Suprapubic skin (tissue), 4 donors: Measurements from ENCODE around the gene CERS6.

Source experiments
- CTCF ChIP-seq, 2 donors: fragments of 200-600 bp in 1 of 2; fragments of 450-650 bp in 1 of 2; sonication (generic) in 1 of 2; IDR thresholded peaks; one replicate each; pipeline ENCODE4 v1.5.1; 2016 to 2019; ENCODE audit warnings: antibody characterized with exemption in 2 of 2, mild to moderate bottlenecking in 1 of 2, moderate library complexity in 1 of 2
- POLR2A ChIP-seq, 2 donors: fragments of 450-650 bp; IDR thresholded peaks; one replicate each; pipeline ENCODE4 v1.6.1; 2017; ENCODE audit warnings: antibody characterized with exemption in 2 of 2, mild to moderate bottlenecking in 2 of 2, moderate library complexity in 2 of 2
- POLR2AphosphoS5 ChIP-seq, 3 donors: sonication (generic); formaldehyde crosslinking; IDR thresholded peaks; one replicate each; pipeline ENCODE4 v1.6.1; 2017; ENCODE audit warnings: antibody characterized with exemption in 3 of 3

- TF ChIP-seq CTCF (IDR thresholded peaks at IDR 0.05) (no peak), POLR2A (IDR thresholded peaks at IDR 0.05) (no peak), POLR2AphosphoS5 (IDR thresholded peaks at IDR 0.05) (no peak)
Measured at GRCh38 chr2:168612719-168613118, 156.6 kb downstream of the CERS6 start.
